ENCODE measurements around the gene TNFRSF8. TPM values are rescaled to one million over a fixed set of nuclear protein-coding genes. Genes with fewer than 3 reads are reported as not detected.

The TNFRSF8 gene
- total RNA-seq, 1 donor from 2014 or later = 65.0 TPM

GRCh38 chr1:12177999-12178441 is 114.9 kb downstream of the TNFRSF8 start:
- intact Hi-C loops (cut with micrococcal nuclease) = loop anchor here (2.0 kb wide), 2 partner anchors 15 to 27 kb away; no protein-coding TSS in a partner anchor
- peak; percentile 62 for DNase-seq (ENCODE audit: low spot score)
- peak overlapping the region; percentile 93 for H3K27ac Mint-ChIP-seq
- no peaks in the 10 kb centered on the region for H3K27me3 Mint-ChIP-seq (ENCODE audit: low read depth)
- H3K4me3 Mint-ChIP-seq (ENCODE audit: low read depth) = peak overlapping the region; percentile 75
- no peaks in the 10 kb centered on the region for H3K9me3 Mint-ChIP-seq
- H3K36me3 Mint-ChIP-seq (ENCODE audit: low read depth) = peaks cover 64% of the 10 kb centered on the region
- peaks cover 76% of the 10 kb centered on the region for H3K4me1 Mint-ChIP-seq (ENCODE audit: low read depth)

DNA sequence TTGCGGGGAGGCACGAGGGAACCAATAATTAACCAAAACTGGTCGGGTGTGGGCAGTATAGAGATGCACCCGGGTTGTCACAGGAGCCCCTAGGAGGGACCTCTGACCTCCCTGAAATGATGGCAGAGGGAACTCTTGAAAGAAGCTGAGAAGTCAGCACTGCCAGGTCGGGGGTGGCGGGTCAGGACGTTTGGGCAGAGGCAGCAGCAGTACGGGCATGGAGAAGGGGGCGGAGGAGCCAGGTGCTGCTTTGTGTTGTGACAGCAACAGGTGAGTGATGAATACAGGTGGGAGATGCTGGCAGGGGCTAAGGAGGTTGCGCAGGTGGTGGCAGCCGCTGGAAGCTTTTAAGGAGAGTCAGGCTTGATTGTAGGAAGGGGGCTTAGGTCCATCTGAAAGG is 115.4 kb downstream of the TNFRSF8 start:
- Mint-ChIP-seq H3K9me3 (no peaks in the 10 kb centered on the region), H3K36me3 (ENCODE audit: low read depth) (peaks cover 61% of the 10 kb centered on the region)

GRCh38 chr1:12179111-12179519 is 116.0 kb downstream of the TNFRSF8 start:
- Mint-ChIP-seq H3K36me3 (ENCODE audit: low read depth) (peaks cover 61% of the 10 kb centered on the region), H3K27me3 (ENCODE audit: low read depth) (no peaks in the 10 kb centered on the region), H3K9me3 (no peaks in the 10 kb centered on the region), H3K4me3 (ENCODE audit: low read depth) (peak overlapping the region; percentile 75), H3K27ac (peak overlapping the region; percentile 93), H3K4me1 (ENCODE audit: low read depth) (peaks cover 70% of the 10 kb centered on the region)
- DNase-seq (ENCODE audit: low spot score) = peak; percentile 63
- intact Hi-C loops (cut with micrococcal nuclease) = loop anchor here (1.0 to 2.0 kb wide), 3 partner anchors 11 to 26 kb away; no protein-coding TSS in a partner anchor

More for the DNA sequence above, 115.4 kb downstream of the TNFRSF8 start:
- Mint-ChIP-seq H3K27ac (peak overlapping the region; percentile 93), H3K27me3 (ENCODE audit: low read depth) (no peaks in the 10 kb centered on the region), H3K4me3 (ENCODE audit: low read depth) (peak overlapping the region; percentile 75), H3K4me1 (ENCODE audit: low read depth) (peaks cover 71% of the 10 kb centered on the region)
- DNase-seq (ENCODE audit: low spot score) = no peak
- intact Hi-C loops (cut with micrococcal nuclease) = loop anchor here (2.0 kb wide), 2 partner anchors 16 to 26 kb away; no protein-coding TSS in a partner anchor

GRCh38 chr1:12179676-12180075 is 116.6 kb downstream of the TNFRSF8 start:
- Mint-ChIP-seq H3K27me3 (ENCODE audit: low read depth) (no peaks in the 10 kb centered on the region), H3K4me3 (ENCODE audit: low read depth) (no peak overlapping the region), H3K4me1 (ENCODE audit: low read depth) (peaks cover 67% of the 10 kb centered on the region), H3K36me3 (ENCODE audit: low read depth) (peaks cover 60% of the 10 kb centered on the region), H3K9me3 (no peaks in the 10 kb centered on the region), H3K27ac (peak overlapping the region; percentile 93)
- DNase-seq (ENCODE audit: low spot score) = no peak
- intact Hi-C loops (cut with micrococcal nuclease) = loop anchor here (1.0 to 2.0 kb wide), 3 partner anchors 11 to 25 kb away; no protein-coding TSS in a partner anchor

- no peaks in the 10 kb centered on the region for H3K27me3 Mint-ChIP-seq (ENCODE audit: low read depth)
- no peak overlapping the region for H3K27ac Mint-ChIP-seq
- peaks cover 58% of the 10 kb centered on the region for H3K36me3 Mint-ChIP-seq (ENCODE audit: low read depth)
- no peak for DNase-seq (ENCODE audit: low spot score)
- peaks cover 63% of the 10 kb centered on the region for H3K4me1 Mint-ChIP-seq (ENCODE audit: low read depth)
- H3K4me3 Mint-ChIP-seq (ENCODE audit: low read depth) = no peak overlapping the region
- H3K9me3 Mint-ChIP-seq = no peaks in the 10 kb centered on the region
- intact Hi-C loops (cut with micrococcal nuclease) = no loop called here
Observed at GRCh38 chr1:12180315-12180714, 117.2 kb downstream of the TNFRSF8 start.

GRCh38 chr1:12180903-12181302 is 117.8 kb downstream of the TNFRSF8 start:
- H3K36me3 Mint-ChIP-seq (ENCODE audit: low read depth) = peaks cover 56% of the 10 kb centered on the region
- H3K4me1 Mint-ChIP-seq (ENCODE audit: low read depth) = peaks cover 61% of the 10 kb centered on the region
- intact Hi-C loops (cut with micrococcal nuclease) = no loop called here
- H3K4me3 Mint-ChIP-seq (ENCODE audit: low read depth) = no peak overlapping the region
- no peaks in the 10 kb centered on the region for H3K9me3 Mint-ChIP-seq
- no peak for DNase-seq (ENCODE audit: low spot score)
- H3K27me3 Mint-ChIP-seq (ENCODE audit: low read depth) = no peaks in the 10 kb centered on the region
- peak overlapping the region; percentile 33 for H3K27ac Mint-ChIP-seq

GRCh38 chr1:12181568-12181967 is 118.5 kb downstream of the TNFRSF8 start:
- Mint-ChIP-seq H3K9me3 (no peaks in the 10 kb centered on the region), H3K27ac (no peak overlapping the region), H3K27me3 (ENCODE audit: low read depth) (no peaks in the 10 kb centered on the region), H3K4me3 (ENCODE audit: low read depth) (no peak overlapping the region), H3K36me3 (ENCODE audit: low read depth) (peaks cover 52% of the 10 kb centered on the region), H3K4me1 (ENCODE audit: low read depth) (peaks cover 58% of the 10 kb centered on the region)
- no peak for DNase-seq (ENCODE audit: low spot score)
- intact Hi-C loops (cut with micrococcal nuclease) = no loop called here

DNA sequence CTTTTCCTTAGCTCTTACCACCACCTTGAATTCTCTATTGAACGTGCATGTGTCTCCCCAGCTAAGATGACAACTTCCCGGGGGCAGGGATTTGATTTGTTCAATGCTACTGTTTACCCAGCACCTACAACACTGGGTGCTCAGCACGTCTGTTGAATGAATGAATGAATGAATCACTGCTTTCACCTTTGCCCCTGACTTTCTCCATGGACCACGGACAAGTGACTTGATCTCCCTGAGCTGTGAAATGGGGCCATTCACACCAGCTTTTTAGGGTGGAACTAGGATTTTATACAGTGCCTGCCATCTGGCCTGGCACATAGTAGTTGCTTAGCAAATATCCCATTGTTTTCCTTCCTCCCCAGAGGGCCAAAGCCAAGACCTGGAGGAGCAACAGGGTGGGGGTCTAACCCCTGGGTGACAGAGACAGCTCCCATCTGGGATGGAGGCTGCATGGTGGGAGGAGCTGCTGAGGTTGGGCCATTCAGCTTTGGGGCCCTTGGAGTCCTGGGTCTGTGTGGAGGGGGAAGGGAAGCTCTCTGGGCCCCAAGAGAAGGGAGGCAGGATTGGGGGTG is 119.4 kb downstream of the TNFRSF8 start:
- peaks cover 54% of the 10 kb centered on the region for H3K4me1 Mint-ChIP-seq (ENCODE audit: low read depth)
- no peak for DNase-seq (ENCODE audit: low spot score)
- no peaks in the 10 kb centered on the region for H3K27me3 Mint-ChIP-seq (ENCODE audit: low read depth)
- intact Hi-C loops (cut with micrococcal nuclease) = no loop called here
- no peaks in the 10 kb centered on the region for H3K9me3 Mint-ChIP-seq
- no peak overlapping the region for H3K4me3 Mint-ChIP-seq (ENCODE audit: low read depth)
- H3K36me3 Mint-ChIP-seq (ENCODE audit: low read depth) = peaks cover 51% of the 10 kb centered on the region
- peak overlapping the region; percentile 28 for H3K27ac Mint-ChIP-seq

GRCh38 chr1:12183095-12183794 is 120.1 kb downstream of the TNFRSF8 start:
- intact Hi-C loops (cut with micrococcal nuclease) = no loop called here
- peaks cover 54% of the 10 kb centered on the region for H3K4me1 Mint-ChIP-seq (ENCODE audit: low read depth)
- H3K36me3 Mint-ChIP-seq (ENCODE audit: low read depth) = peaks cover 49% of the 10 kb centered on the region
- H3K4me3 Mint-ChIP-seq (ENCODE audit: low read depth) = no peak overlapping the region
- no peaks in the 10 kb centered on the region for H3K9me3 Mint-ChIP-seq
- DNase-seq (ENCODE audit: low spot score) = no peak
- no peak overlapping the region for H3K27ac Mint-ChIP-seq
- H3K27me3 Mint-ChIP-seq (ENCODE audit: low read depth) = no peaks in the 10 kb centered on the region

GRCh38 chr1:12184008-12184681 is 121.0 kb downstream of the TNFRSF8 start:
- Mint-ChIP-seq H3K4me1 (ENCODE audit: low read depth) (peaks cover 48% of the 10 kb centered on the region), H3K36me3 (ENCODE audit: low read depth) (peaks cover 51% of the 10 kb centered on the region), H3K27me3 (ENCODE audit: low read depth) (no peaks in the 10 kb centered on the region), H3K9me3 (no peaks in the 10 kb centered on the region), H3K27ac (peak overlapping the region; percentile 11), H3K4me3 (ENCODE audit: low read depth) (no peak overlapping the region)
- intact Hi-C loops (cut with micrococcal nuclease) = no loop called here
- DNase-seq (ENCODE audit: low spot score) = no peak

DNA sequence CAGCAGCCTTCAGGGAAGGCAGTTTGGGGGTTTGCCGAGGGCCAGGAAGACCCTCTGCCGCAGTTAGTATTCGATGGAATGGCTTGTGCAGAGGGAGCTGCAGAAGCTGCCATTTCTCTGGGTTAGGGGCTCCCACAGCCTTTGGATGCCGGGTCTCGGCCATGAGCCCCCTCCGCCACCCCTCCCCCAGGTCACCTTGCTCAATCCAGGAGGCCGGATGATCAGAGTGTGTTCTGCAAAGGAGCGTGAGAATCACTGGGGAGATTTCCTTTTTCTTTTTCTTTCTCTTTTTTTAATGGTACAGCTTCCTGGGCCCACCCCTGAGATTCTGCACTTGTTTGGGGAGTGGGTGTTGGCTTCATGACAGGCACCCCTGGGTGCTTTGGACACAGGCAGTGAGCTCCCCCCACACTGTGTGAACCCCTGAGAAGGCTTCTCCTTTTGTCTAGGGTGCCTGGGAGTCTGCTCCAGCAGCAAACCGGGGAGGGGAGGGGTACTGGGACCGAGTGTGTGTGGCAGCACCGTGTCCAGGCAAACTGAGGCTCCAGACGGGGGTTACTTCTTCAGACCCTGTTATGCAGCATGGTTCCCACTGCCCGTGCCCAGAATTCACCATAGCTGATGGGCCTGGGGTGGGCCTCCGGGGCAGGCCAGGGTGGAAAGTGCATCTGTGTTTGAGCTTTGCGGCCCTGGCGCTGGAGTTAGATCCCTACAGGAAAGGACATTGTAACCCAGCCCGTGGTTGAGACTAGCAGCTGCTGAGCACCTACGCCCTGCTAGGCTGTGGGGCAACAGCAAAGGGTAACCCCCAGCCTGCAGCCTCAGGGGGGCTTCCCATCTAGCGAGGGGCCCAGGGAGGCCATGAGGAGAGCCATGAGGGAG is 122.2 kb downstream of the TNFRSF8 start:
- Mint-ChIP-seq H3K4me1 (ENCODE audit: low read depth) (peaks cover 49% of the 10 kb centered on the region), H3K9me3 (no peaks in the 10 kb centered on the region), H3K4me3 (ENCODE audit: low read depth) (no peak overlapping the region), H3K27me3 (ENCODE audit: low read depth) (no peaks in the 10 kb centered on the region), H3K27ac (no peak overlapping the region), H3K36me3 (ENCODE audit: low read depth) (peaks cover 57% of the 10 kb centered on the region)
- no peak for DNase-seq (ENCODE audit: low spot score)
- intact Hi-C loops (cut with micrococcal nuclease) = no loop called here
